Muscle layer of duodenum (tissue), 2 donors: ENCODE data around the gene ARHGEF25.

Experiments
- H3K27ac ChIP-seq: one replicate; pipeline ENCODE4 v1.7.0; 2013; ENCODE audit warnings: mild to moderate bottlenecking, low read length
- H3K27me3 ChIP-seq: one replicate; pipeline ENCODE4 v1.7.0; 2013; ENCODE audit warnings: low read depth, mild to moderate bottlenecking, control low read depth, low read length
- H3K36me3 ChIP-seq, 2 donors: one replicate each; pipeline ENCODE4 v1.7.0; 2013; ENCODE audit warnings: low read length in 2 of 2, control low read depth in 1 of 2, mild to moderate bottlenecking in 1 of 2; ENCODE audit not compliant: insufficient read depth in 2 of 2, control insufficient read depth in 1 of 2
- H3K4me1 ChIP-seq, 2 donors: one replicate each; pipeline ENCODE4 v1.7.0; 2013; ENCODE audit warnings: low read length in 2 of 2, mild to moderate bottlenecking in 2 of 2, control low read depth in 1 of 2, moderate library complexity in 1 of 2; ENCODE audit not compliant: insufficient read depth in 2 of 2, control insufficient read depth in 1 of 2
- H3K4me3 ChIP-seq, 2 donors: one replicate each; pipeline ENCODE4 v1.7.0; 2013; ENCODE audit warnings: low read length in 2 of 2, low read depth in 1 of 2, mild to moderate bottlenecking in 1 of 2
- H3K9me3 ChIP-seq, 2 donors: one replicate each; pipeline ENCODE4 v1.7.0; 2013; ENCODE audit warnings: low read length in 2 of 2, control low read depth in 1 of 2, mild to moderate bottlenecking in 1 of 2; ENCODE audit not compliant: control insufficient read depth in 1 of 2
- donor health status: healthy.

Gene ARHGEF25

DNA sequence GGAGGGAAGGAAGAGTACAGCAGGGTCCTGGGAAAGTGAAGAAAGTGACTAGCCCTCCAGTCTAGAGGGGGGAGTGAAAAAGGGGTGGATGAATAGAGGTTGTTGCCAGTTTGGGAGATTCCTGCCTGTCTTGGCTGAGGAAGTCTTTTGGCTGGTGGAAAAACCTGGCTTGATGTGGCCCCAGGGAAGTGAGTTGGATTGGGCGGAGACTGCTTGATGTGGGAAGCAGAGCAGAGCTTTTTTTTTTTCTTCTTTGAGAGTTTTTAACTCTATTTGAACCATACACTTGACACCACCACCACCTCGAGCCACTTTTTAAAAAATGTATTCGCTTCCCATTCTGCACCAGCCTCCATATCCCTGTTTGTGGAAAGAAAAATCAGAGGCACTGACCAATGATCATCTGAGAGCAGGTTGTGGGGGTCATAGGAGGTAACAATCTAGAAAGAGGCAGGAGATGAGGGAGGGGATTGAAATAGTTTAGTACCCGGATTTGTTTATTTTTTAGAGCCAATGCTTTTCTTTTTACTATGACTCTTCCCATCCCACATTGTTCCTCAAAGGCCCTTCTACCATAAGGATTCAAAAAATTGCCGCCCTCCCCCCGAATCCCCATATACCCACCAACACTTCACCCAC, 7.3 kb upstream of the ARHGEF25 start:
- Histone ChIP-seq H3K4me3 (peak overlapping the region; percentile 74 to 86), H3K4me1 (peaks cover 9 to 29% of the 10 kb centered on the region in 2 donors), H3K9me3 (no peaks in the 10 kb centered on the region), H3K27me3 (no peaks in the 10 kb centered on the region), H3K36me3 (peaks cover 33 to 55% of the 10 kb centered on the region in 2 donors), H3K27ac (peak overlapping the region; percentile 85)

GRCh38 chr12:57604454-57604991, 6.7 kb upstream of the ARHGEF25 start, which contains the start of gene DTX3:
TSS of gene DTX3 (plus strand) at chr12:57604824. CDS start at chr12:57606518, 1,694 bp downstream.
- peak within 1 kb of the TSS; percentile 85 for H3K27ac ChIP-seq
- peaks cover 9 to 34% of the 10 kb centered on the region in 2 donors for H3K4me1 ChIP-seq
- H3K36me3 ChIP-seq = peaks cover 28 to 49% of the 10 kb centered on the region in 2 donors
- H3K9me3 ChIP-seq = no peaks in the 10 kb centered on the region
- no peaks in the 10 kb centered on the region for H3K27me3 ChIP-seq
- peak within 1 kb of the TSS; percentile 74 to 86 for H3K4me3 ChIP-seq

DNA sequence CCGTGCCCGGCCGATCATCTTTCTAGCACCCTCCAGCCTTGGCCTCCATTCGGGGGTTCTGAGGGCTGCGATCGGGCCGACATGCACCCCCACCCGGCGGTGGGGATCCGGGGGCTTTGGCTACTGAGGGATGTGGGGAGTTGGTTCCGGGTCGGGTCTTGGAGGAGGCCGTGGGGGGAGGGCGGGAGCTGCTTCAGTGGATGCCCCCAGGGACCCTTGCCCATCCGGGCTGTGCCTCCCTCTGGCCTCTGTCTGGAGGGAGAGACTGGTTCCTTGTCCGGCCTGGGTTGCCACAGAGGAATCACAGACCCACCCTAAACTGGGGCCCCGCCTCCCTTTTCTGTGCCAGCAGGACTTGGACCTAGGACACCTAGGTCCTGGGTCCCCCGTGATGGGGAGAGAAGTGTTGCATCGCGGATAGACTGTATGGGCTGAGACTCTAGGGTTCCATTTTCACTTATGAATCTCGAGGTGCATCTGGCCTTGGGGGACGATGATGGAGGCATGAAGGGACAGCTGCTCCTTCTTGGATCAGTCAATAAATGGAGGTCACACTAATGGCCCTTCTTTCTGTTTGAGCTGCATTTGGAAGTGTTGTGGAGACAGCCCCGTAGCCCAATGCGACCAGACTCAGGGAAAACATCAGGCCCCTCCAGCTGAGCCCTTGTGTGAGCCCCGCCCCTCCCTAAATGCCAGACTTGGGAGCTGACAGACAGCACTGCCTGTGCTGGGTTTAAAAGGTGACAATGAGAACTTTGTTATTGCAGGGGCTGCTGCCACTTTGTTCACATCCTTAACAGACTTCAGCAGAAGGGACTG, 6.0 kb upstream of the ARHGEF25 start:
- H3K9me3 ChIP-seq = no peaks in the 10 kb centered on the region
- H3K4me3 ChIP-seq = peak overlapping the region; percentile 64 to 86
- H3K4me1 ChIP-seq = peaks cover 9 to 41% of the 10 kb centered on the region in 2 donors
- peak overlapping the region; percentile 16 for H3K27ac ChIP-seq
- H3K36me3 ChIP-seq = peaks cover 22 to 42% of the 10 kb centered on the region in 2 donors
- H3K27me3 ChIP-seq = no peaks in the 10 kb centered on the region

- Histone ChIP-seq H3K27ac (peak overlapping the region; percentile 16), H3K36me3 (peaks cover 16 to 35% of the 10 kb centered on the region in 2 donors), H3K27me3 (peaks cover 3% of the 10 kb centered on the region), H3K4me1 (peaks cover 9 to 46% of the 10 kb centered on the region in 2 donors), H3K9me3 (no peaks in the 10 kb centered on the region), H3K4me3 (peak overlapping the region; percentile 64 to 86)
These were observed 5.4 kb upstream of the ARHGEF25 start for GRCh38 chr12:57605811-57606311.

- no peak overlapping the region for H3K27ac ChIP-seq
- H3K4me1 ChIP-seq = peaks cover 9 to 51% of the 10 kb centered on the region in 2 donors
- peaks cover 12 to 31% of the 10 kb centered on the region in 2 donors for H3K36me3 ChIP-seq
- H3K27me3 ChIP-seq = peaks cover 8% of the 10 kb centered on the region
- H3K9me3 ChIP-seq = no peaks in the 10 kb centered on the region
- no peak overlapping the region for H3K4me3 ChIP-seq
These were observed 4.8 kb upstream of the ARHGEF25 start for GRCh38 chr12:57606399-57606798.

DNA sequence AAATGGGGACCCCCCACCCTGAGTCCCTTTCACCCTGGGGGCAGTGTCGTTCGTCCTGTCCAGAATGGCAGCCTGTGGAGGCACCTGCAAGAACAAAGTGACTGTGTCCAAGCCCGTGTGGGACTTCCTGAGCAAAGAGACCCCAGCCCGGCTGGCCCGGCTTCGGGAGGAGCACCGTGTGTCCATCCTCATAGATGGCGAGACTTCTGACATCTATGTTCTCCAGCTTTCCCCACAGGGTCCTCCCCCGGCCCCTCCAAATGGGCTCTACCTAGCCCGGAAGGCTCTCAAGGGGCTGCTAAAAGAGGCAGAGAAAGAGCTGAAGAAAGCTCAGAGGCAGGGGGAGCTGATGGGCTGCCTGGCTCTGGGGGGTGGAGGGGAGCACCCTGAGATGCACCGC, 4.4 kb upstream of the ARHGEF25 start:
- Histone ChIP-seq H3K27me3 (peaks cover 8% of the 10 kb centered on the region), H3K4me1 (peaks cover 9 to 52% of the 10 kb centered on the region in 2 donors), H3K36me3 (peaks cover 8 to 26% of the 10 kb centered on the region in 2 donors)

DNA sequence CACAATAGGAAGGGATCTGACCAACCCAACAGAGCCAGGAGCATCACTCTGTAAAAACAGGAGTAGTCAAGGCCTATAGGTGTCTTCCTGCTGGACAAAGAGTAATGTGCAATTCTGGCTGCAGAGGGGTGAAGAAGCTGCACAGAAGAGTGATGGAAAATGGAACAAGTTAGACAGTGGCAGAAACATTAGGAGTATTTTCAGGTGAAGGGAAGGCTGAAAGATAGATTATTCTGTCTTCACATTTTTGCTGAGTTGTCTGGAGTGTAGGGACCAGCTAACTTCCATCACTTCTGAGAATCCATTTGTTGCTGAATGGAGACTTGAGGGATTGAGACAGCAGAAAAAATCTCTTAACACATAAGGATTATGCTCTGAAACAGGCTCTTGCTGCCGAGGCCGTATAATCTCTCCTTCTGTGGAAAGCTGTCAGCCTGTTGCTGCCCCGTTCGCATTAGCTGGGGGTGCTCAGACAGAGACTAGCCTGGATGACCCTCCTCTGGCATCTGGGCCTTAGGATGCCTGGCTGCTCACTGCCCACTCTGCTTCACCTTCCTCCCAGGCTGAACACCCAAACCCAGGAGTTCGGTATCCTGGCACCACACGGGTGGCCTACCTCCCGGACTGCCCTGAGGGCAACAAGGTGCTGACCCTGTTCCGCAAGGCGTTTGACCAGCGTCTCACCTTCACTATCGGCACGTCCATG, 3.1 kb upstream of the ARHGEF25 start:
- peaks cover 9 to 65% of the 10 kb centered on the region in 2 donors for H3K4me1 ChIP-seq
- H3K27me3 ChIP-seq = peaks cover 15% of the 10 kb centered on the region
- no peak overlapping the region for H3K27ac ChIP-seq
- no peaks in the 10 kb centered on the region for H3K9me3 ChIP-seq
- H3K4me3 ChIP-seq = no peak overlapping the region
- H3K36me3 ChIP-seq = peaks cover 0 to 19% of the 10 kb centered on the region in 2 donors

More for the DNA sequence above, 4.4 kb upstream of the ARHGEF25 start:
- Histone ChIP-seq H3K4me3 (no peak overlapping the region), H3K27ac (no peak overlapping the region), H3K9me3 (no peaks in the 10 kb centered on the region)

DNA sequence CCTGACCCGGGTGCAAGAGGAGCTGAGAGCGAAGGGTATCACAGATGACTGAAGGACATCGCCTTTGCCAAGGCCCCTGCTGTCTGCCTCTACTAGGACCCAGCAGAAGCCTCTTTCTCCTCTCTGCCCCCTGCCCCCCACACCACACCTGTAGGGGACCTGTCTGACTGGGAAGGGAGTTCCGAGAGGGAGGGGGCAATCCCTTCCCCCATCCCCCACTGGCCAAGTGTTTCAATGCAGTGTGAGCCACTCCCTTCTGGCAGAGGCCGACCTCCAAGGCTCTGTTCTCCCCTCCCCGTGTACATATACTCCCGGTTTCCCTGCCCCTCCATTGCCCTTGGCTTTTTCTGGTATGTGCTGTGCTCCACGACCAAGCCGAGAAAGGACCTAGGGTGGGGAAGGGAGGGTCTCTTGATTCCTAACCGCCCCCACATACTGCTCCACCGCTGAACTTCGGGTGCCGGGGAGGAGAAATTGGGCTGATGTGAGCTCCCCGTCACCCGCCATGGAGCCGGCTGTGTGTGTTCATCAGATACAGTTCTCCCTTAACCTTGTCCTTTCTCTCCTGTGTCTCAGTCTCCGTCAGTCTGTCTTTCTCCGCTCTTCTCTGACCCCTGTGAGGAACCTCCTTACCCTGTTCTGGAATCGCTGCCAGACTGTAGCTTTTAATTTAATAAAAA, 2.0 kb upstream of the ARHGEF25 start:
- H3K4me3 ChIP-seq = peak overlapping the region in 1 of 2 donors; percentile 33
- H3K4me1 ChIP-seq = peaks cover 6 to 68% of the 10 kb centered on the region in 2 donors
- H3K9me3 ChIP-seq = no peaks in the 10 kb centered on the region
- no peak overlapping the region for H3K27ac ChIP-seq
- H3K36me3 ChIP-seq = peaks cover 0 to 25% of the 10 kb centered on the region in 2 donors
- peaks cover 15% of the 10 kb centered on the region for H3K27me3 ChIP-seq

DNA sequence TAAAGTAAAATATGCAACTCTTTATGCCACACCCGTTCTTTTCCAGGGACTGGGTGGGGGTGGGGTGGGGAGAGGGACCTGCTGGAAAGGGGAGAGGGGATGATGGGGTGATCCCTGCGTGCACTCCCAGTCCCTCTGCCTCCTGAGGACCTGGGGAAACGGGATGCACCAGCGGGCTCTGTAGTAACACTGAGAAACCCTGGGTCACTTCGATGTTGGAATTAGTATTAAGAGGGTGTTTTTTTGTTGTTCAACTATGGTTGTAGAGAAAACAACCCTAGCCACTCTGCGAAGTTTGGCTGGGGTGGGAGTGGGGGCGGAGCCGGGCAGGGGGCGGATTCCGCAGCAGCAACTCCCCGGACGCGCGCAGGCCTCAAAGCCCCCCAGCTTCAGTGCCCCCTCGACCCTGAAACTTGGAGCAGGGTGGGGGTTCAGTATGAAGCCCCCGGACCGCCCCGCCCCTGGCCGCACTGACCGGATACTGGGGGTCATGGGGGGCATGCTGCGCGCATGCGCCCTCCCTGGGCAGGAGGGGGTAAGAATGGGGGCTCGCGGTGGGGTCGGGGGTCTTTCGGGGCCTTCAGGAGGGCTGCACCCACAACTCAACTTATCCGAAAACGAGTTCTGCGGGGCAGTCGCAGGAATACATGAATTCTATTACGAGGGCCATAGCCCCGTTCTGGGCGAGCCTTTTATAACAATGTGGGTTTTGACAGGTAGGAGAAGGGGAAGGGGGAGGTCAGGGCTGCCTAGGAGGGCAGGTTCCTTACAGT, 1.3 kb upstream of the ARHGEF25 start:
- Histone ChIP-seq H3K4me1 (peaks cover 6 to 73% of the 10 kb centered on the region in 2 donors), H3K27ac (peak overlapping the region; percentile 92), H3K4me3 (peak overlapping the region; percentile 53 to 74), H3K27me3 (peaks cover 15% of the 10 kb centered on the region), H3K9me3 (no peaks in the 10 kb centered on the region), H3K36me3 (peaks cover 0 to 26% of the 10 kb centered on the region in 2 donors)
